K562 (cell line): ENCODE results near the gene NUPR1. TPM values are rescaled to one million over a fixed set of nuclear protein-coding genes. Genes with fewer than 3 reads are reported as not detected.

Source experiments
- BRCA1 ChIP-seq, 2 experiments: fragments of 450-650 bp in 1 of 2; sonication (generic) in 1 of 2; formaldehyde crosslinking in 1 of 2; IDR thresholded peaks; 2 replicates each; pipeline versions ENCODE4 v1.5.0 to v1.6.1; 2017 to 2020; ENCODE audit warnings: mild to moderate bottlenecking in 1 of 2, missing genetic modification reagents in 1 of 2
- C11orf30 ChIP-seq: fragments of 450-650 bp; IDR thresholded peaks from 2 replicates; pipeline ENCODE4 v1.6.1; 2016; ENCODE audit warnings: low read depth, mild to moderate bottlenecking
- CBX2 ChIP-seq: fragments of 200-600 bp; sonication (generic); IDR thresholded peaks from one replicate; pipeline ENCODE4 v1.6.1; 2012; ENCODE audit warnings: mild to moderate bottlenecking, low read length, inconsistent platforms; ENCODE audit not compliant: insufficient read depth, poor library complexity, severe bottlenecking
- EZH2 ChIP-seq: IDR thresholded peaks from 2 replicates; pipeline ENCODE4 v1.6.1; 2012; ENCODE audit warnings: low read depth, mild to moderate bottlenecking, inconsistent platforms, low read length, borderline replicate concordance
- FOS ChIP-seq: IDR thresholded peaks from 3 replicates; pipeline ENCODE4 v1.6.1; 2011; ENCODE audit not compliant: insufficient read length; ENCODE audit errors: extremely low read depth
- KDM1A ChIP-seq, 2 experiments: fragments of 450-650 bp; IDR thresholded peaks; 2 replicates each; pipeline ENCODE4 v1.6.1; 2016; ENCODE audit warnings: mild to moderate bottlenecking in 2 of 2
- MAFF ChIP-seq: IDR thresholded peaks from 2 replicates; pipeline ENCODE4 v1.6.1; 2012; ENCODE audit warnings: low read length, improper control_type of control experiment
- NCOA2 ChIP-seq, 2 experiments: fragments of 450-650 bp; IDR thresholded peaks; 2 replicates each; pipeline ENCODE4 v1.6.1; 2018; ENCODE audit warnings: mild to moderate bottlenecking in 2 of 2, moderate library complexity in 1 of 2; ENCODE audit not compliant: partially characterized antibody in 2 of 2
- NELFE ChIP-seq: IDR thresholded peaks from 2 replicates; pipeline ENCODE4 v1.6.1; 2011; ENCODE audit warnings: mild to moderate bottlenecking; ENCODE audit not compliant: insufficient read depth, insufficient read length
- NR3C1 ChIP-seq: sonication (generic); formaldehyde crosslinking; IDR thresholded peaks from 2 replicates; pipeline ENCODE4 v1.8.1; 2022; ENCODE audit warnings: missing genetic modification reagents
- POLR3G ChIP-seq: IDR thresholded peaks from 2 replicates; pipeline ENCODE4 v1.6.1; 2011; ENCODE audit not compliant: insufficient read length, insufficient replicate concordance; ENCODE audit errors: extremely low read depth
- RBM15 ChIP-seq: fragments of 200-400 bp; formaldehyde crosslinking; IDR thresholded peaks from 2 replicates; pipeline ENCODE4 v1.6.1; 2018; ENCODE audit warnings: mild to moderate bottlenecking, low read length, moderate library complexity; ENCODE audit not compliant: insufficient read depth
- ZBTB17 ChIP-seq: fragments of 450-650 bp; formaldehyde crosslinking; IDR thresholded peaks from 2 replicates; pipeline ENCODE4 v1.4.0; 2020; ENCODE audit warnings: mild to moderate bottlenecking
- ZNF282 ChIP-seq: sonication (generic); formaldehyde crosslinking; IDR thresholded peaks from 2 replicates; pipeline ENCODE4 v1.8.1; 2023; ENCODE audit warnings: missing genetic modification reagents
- ZNF644 ChIP-seq: fragments of 200-800 bp; sonication (Bioruptor generic); IDR thresholded peaks from 2 replicates; pipeline ENCODE4 v1.6.1; 2016; ENCODE audit warnings: low read depth, missing genetic modification characterization, missing compliant biosample characterization
- polyA plus RNA-seq, 8 experiments: library from polyadenylated mRNA; depleted of rRNA in 4 of 8; stranded (reverse) in 5 of 8; unstranded in 3 of 8; fragments of >200 nt; fragmentation: Nextera tagmentation in 2 of 8; fragmentation: Illumina TruSeq in 1 of 8; extraction: Ambion mirVana in 2 of 8; extraction: Trizol in 1 of 8; gene quantifications; 2 replicates each; pipeline versions ENCODE4 v1.2.1 to v1.2.3, GENCODE V29; 2011 to 2014; ENCODE audit warnings: inconsistent platforms in 1 of 8, missing spikeins in 1 of 8
- total RNA-seq, 7 experiments: library from RNA; depleted of rRNA in 6 of 7; stranded (reverse); fragments of >200 nt in 6 of 7; fragmentation: Illumina TruSeq in 2 of 7; extraction: Trizol in 2 of 7; gene quantifications; 2 replicates each; pipeline versions ENCODE4 v1.2.1 to v1.2.3, GENCODE V29; 2011 to 2021; ENCODE audit warnings: low replicate concordance in 1 of 7
- TF ChIP-seq, protein P1 (sequence below), 2 experiments: fragments of 450-650 bp in 1 of 2; IDR thresholded peaks; 2 replicates each; pipeline ENCODE4 v1.6.1; 2011 to 2017; ENCODE audit warnings: low read depth in 2 of 2, antibody characterized with exemption in 1 of 2, borderline replicate concordance in 1 of 2, low read length in 1 of 2, mild to moderate bottlenecking in 1 of 2, mixed read lengths in 1 of 2; ENCODE audit not compliant: control insufficient read depth in 1 of 2
- TF ChIP-seq, protein P2 (sequence below), 2 experiments: IDR thresholded peaks; 2 replicates each; pipeline ENCODE4 v1.6.1; 2012; ENCODE audit warnings: improper control_type of control experiment in 2 of 2, low read depth in 2 of 2, low read length in 2 of 2, borderline replicate concordance in 1 of 2
- TF ChIP-seq, protein P3 (sequence below): IDR thresholded peaks from 2 replicates; pipeline ENCODE4 v1.6.1; 2014; ENCODE audit warnings: antibody characterized with exemption
- TF ChIP-seq, protein P4 (sequence below): sonication (generic); formaldehyde crosslinking; IDR thresholded peaks from 2 replicates; pipeline ENCODE4 v1.8.0; 2023; ENCODE audit warnings: mild to moderate bottlenecking, missing genetic modification reagents

NUPR1 gene
- total and polyA plus RNA-seq, 9 of the 15 experiments (the other 6 are each of a cell fraction or from before 2014, with no cell fraction given), result 0.07 to 1.5 (median 0.27) TPM

DNA sequence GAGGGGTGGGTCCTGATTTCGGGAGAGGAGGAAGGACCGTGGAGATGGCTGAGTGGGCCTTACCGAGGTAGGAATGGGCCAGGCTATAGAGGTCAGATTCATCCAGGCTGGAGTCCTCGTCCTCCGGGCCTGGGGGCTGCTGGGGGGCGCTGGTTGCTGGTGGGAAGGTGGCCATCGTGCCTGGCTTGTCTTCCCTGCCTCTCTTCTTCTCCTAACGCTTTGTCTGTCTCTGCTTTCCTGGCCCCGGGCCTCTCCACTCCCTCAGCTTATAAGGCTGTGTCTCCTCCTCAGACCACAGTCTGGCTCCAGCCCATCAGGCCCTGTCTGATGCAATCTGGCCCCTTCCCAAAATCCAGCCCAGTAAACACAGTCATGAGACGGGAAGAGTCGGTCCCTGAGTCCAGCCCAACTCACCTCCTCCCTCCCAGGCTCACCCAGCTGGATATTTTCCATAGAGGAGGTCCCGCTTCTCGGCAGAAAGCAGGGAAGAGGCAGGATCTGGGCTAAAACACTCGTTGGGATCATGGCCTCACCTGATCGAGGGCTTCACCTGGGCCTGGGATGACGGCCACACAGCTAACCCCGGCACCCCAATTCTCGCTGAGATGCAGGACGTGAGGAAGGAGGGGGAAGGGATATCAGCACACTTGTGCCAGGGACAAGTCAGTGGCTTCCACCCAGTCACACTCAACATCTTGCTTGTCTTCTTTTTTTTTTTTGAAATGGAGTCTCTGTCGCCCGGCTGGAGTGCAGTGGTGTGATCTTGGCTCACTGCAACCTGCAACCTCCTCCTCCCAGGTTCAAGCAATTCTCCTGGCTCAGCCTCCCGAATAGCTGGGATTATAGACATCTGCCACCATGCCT, at the start of gene NUPR1 (continued):
- TF ChIP-seq, protein P1, sequence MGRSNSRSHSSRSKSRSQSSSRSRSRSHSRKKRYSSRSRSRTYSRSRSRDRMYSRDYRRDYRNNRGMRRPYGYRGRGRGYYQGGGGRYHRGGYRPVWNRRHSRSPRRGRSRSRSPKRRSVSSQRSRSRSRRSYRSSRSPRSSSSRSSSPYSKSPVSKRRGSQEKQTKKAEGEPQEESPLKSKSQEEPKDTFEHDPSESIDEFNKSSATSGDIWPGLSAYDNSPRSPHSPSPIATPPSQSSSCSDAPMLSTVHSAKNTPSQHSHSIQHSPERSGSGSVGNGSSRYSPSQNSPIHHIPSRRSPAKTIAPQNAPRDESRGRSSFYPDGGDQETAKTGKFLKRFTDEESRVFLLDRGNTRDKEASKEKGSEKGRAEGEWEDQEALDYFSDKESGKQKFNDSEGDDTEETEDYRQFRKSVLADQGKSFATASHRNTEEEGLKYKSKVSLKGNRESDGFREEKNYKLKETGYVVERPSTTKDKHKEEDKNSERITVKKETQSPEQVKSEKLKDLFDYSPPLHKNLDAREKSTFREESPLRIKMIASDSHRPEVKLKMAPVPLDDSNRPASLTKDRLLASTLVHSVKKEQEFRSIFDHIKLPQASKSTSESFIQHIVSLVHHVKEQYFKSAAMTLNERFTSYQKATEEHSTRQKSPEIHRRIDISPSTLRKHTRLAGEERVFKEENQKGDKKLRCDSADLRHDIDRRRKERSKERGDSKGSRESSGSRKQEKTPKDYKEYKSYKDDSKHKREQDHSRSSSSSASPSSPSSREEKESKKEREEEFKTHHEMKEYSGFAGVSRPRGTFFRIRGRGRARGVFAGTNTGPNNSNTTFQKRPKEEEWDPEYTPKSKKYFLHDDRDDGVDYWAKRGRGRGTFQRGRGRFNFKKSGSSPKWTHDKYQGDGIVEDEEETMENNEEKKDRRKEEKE (IDR thresholded peaks at IDR 0.05; ENCODE audit: borderline replicate concordance in 1 of 2, control insufficient read depth in 1 of 2, low read depth in 2 of 2, low read length in 1 of 2), result no peak
- TF ChIP-seq MAFF (no peak), NCOA2 (IDR thresholded peaks at IDR 0.05; ENCODE audit: partially characterized antibody in 2 of 2) (no peak), NELFE (no peak), POLR3G (no peak), ZNF282 (CRISPR knock-in tag) (no peak), BRCA1 (IDR thresholded peaks at IDR 0.05) (no peak), BRCA1 (CRISPR knock-in tag; IDR thresholded peaks at IDR 0.05) (no peak), ZBTB17 (CRISPR knock-in tag) (no peak), NR3C1 (CRISPR knock-in tag) (no peak), FOS (no peak), KDM1A (IDR thresholded peaks at IDR 0.05) (no peak), CBX2 (no peak), C11orf30 (no peak), RBM15 (no peak), ZNF644 (tag) (peak; percentile 64; the same call in 1 of the 2 replicates), EZH2 (no peak)
- TF ChIP-seq, protein P2, sequence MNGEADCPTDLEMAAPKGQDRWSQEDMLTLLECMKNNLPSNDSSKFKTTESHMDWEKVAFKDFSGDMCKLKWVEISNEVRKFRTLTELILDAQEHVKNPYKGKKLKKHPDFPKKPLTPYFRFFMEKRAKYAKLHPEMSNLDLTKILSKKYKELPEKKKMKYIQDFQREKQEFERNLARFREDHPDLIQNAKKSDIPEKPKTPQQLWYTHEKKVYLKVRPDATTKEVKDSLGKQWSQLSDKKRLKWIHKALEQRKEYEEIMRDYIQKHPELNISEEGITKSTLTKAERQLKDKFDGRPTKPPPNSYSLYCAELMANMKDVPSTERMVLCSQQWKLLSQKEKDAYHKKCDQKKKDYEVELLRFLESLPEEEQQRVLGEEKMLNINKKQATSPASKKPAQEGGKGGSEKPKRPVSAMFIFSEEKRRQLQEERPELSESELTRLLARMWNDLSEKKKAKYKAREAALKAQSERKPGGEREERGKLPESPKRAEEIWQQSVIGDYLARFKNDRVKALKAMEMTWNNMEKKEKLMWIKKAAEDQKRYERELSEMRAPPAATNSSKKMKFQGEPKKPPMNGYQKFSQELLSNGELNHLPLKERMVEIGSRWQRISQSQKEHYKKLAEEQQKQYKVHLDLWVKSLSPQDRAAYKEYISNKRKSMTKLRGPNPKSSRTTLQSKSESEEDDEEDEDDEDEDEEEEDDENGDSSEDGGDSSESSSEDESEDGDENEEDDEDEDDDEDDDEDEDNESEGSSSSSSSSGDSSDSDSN (IDR thresholded peaks at IDR 0.05; ENCODE audit: borderline replicate concordance in 1 of 2, low read depth in 2 of 2, low read length in 2 of 2), result no peak
- TF ChIP-seq, protein P3, sequence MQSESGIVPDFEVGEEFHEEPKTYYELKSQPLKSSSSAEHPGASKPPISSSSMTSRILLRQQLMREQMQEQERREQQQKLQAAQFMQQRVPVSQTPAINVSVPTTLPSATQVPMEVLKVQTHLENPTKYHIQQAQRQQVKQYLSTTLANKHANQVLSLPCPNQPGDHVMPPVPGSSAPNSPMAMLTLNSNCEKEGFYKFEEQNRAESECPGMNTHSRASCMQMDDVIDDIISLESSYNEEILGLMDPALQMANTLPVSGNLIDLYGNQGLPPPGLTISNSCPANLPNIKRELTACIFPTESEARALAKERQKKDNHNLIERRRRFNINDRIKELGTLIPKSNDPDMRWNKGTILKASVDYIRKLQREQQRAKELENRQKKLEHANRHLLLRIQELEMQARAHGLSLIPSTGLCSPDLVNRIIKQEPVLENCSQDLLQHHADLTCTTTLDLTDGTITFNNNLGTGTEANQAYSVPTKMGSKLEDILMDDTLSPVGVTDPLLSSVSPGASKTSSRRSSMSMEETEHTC, result no peak
- TF ChIP-seq, protein P4, sequence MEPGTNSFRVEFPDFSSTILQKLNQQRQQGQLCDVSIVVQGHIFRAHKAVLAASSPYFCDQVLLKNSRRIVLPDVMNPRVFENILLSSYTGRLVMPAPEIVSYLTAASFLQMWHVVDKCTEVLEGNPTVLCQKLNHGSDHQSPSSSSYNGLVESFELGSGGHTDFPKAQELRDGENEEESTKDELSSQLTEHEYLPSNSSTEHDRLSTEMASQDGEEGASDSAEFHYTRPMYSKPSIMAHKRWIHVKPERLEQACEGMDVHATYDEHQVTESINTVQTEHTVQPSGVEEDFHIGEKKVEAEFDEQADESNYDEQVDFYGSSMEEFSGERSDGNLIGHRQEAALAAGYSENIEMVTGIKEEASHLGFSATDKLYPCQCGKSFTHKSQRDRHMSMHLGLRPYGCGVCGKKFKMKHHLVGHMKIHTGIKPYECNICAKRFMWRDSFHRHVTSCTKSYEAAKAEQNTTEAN, result no peak
